ENCODE measurements around the gene WDR43. TPM values are rescaled to one million over a fixed set of nuclear protein-coding genes. Genes with fewer than 3 reads are reported as not detected.

Gene WDR43
- total RNA-seq, 1 donor from 2014 or later = 66.9 TPM

- DNase-seq (ENCODE audit: extremely low spot score, unreplicated experiment) = no peak
- H3K9me3 Mint-ChIP-seq = no peaks in the 10 kb centered on the region
- H3K36me3 Mint-ChIP-seq = no peaks in the 10 kb centered on the region
- no peak for TF ChIP-seq CTCF (conservative IDR thresholded peaks at IDR 0.05)
- no peak overlapping the region for H3K4me3 Mint-ChIP-seq
- peaks cover 12% of the 10 kb centered on the region for H3K4me1 Mint-ChIP-seq (ENCODE audit: unreplicated experiment)
- H3K27ac Mint-ChIP-seq = no peak overlapping the region
- H3K27me3 Mint-ChIP-seq = peaks cover 13% of the 10 kb centered on the region
Measured at GRCh38 chr2:28989973-28990372, 95.5 kb downstream of the WDR43 start.

- Mint-ChIP-seq H3K4me1 (ENCODE audit: unreplicated experiment) (peaks cover 12% of the 10 kb centered on the region), H3K27ac (no peak overlapping the region), H3K36me3 (no peaks in the 10 kb centered on the region), H3K4me3 (no peak overlapping the region), H3K9me3 (no peaks in the 10 kb centered on the region), H3K27me3 (peaks cover 13% of the 10 kb centered on the region)
- no peak for DNase-seq (ENCODE audit: extremely low spot score, unreplicated experiment)
- no peak for TF ChIP-seq CTCF (conservative IDR thresholded peaks at IDR 0.05)
Measured at GRCh38 chr2:28990445-28990844, 96.0 kb downstream of the WDR43 start.

- no peaks in the 10 kb centered on the region for H3K36me3 Mint-ChIP-seq
- TF ChIP-seq CTCF (conservative IDR thresholded peaks at IDR 0.05) = no peak
- H3K4me3 Mint-ChIP-seq = no peak overlapping the region
- no peaks in the 10 kb centered on the region for H3K9me3 Mint-ChIP-seq
- peaks cover 12% of the 10 kb centered on the region for H3K4me1 Mint-ChIP-seq (ENCODE audit: unreplicated experiment)
- no peak for DNase-seq (ENCODE audit: extremely low spot score, unreplicated experiment)
- no peak overlapping the region for H3K27ac Mint-ChIP-seq
- peaks cover 17% of the 10 kb centered on the region for H3K27me3 Mint-ChIP-seq
Measured at GRCh38 chr2:28991021-28991420, 96.6 kb downstream of the WDR43 start.

GRCh38 chr2:28991460-28991859, 97.0 kb downstream of the WDR43 start:
- Mint-ChIP-seq H3K27ac (no peak overlapping the region), H3K27me3 (peaks cover 18% of the 10 kb centered on the region), H3K36me3 (no peaks in the 10 kb centered on the region), H3K4me1 (ENCODE audit: unreplicated experiment) (peaks cover 8% of the 10 kb centered on the region), H3K9me3 (no peaks in the 10 kb centered on the region), H3K4me3 (no peak overlapping the region)
- DNase-seq (ENCODE audit: extremely low spot score, unreplicated experiment) = no peak
- TF ChIP-seq CTCF (conservative IDR thresholded peaks at IDR 0.05) = no peak

- Mint-ChIP-seq H3K9me3 (no peaks in the 10 kb centered on the region), H3K27ac (peak overlapping the region; percentile 58), H3K4me3 (peak overlapping the region; percentile 31), H3K36me3 (no peaks in the 10 kb centered on the region), H3K4me1 (ENCODE audit: unreplicated experiment) (peaks cover 17% of the 10 kb centered on the region), H3K27me3 (peaks cover 20% of the 10 kb centered on the region)
- TF ChIP-seq CTCF (conservative IDR thresholded peaks at IDR 0.05) = no peak
- no peak for DNase-seq (ENCODE audit: extremely low spot score, unreplicated experiment)
Measured at GRCh38 chr2:28993206-28993960, 98.9 kb downstream of the WDR43 start.
